Nephron (organoid): ENCODE data around the gene PRR5L.
A peak's percentile ranks its signal among the peaks of the same experiment; 100 is the strongest.

Experiments
- H3K27ac Mint-ChIP-seq, 3 experiments: 2 replicates each; pipeline ENCODE4 v1.8.0; 2020; ENCODE audit warnings: mixed read lengths in 3 of 3, mild to moderate bottlenecking in 2 of 3, moderate library complexity in 1 of 3
- H3K27me3 Mint-ChIP-seq: 2 replicates; pipeline ENCODE4 v1.8.0; 2021; ENCODE audit warnings: low read depth, mild to moderate bottlenecking, moderate library complexity, mixed read lengths
- H3K36me3 Mint-ChIP-seq: 2 replicates; pipeline ENCODE4 v1.8.0; 2020; ENCODE audit warnings: low read depth, mixed read lengths
- H3K4me1 Mint-ChIP-seq: 2 replicates; pipeline ENCODE4 v1.8.0; 2020; ENCODE audit warnings: mixed read lengths
- H3K4me3 Mint-ChIP-seq, 3 experiments: 2 replicates each; pipeline ENCODE4 v1.8.0; 2020; ENCODE audit warnings: mild to moderate bottlenecking in 3 of 3, mixed read lengths in 3 of 3, moderate library complexity in 2 of 3
- H3K9me3 Mint-ChIP-seq: 2 replicates; pipeline ENCODE4 v1.8.0; 2020; ENCODE audit warnings: mixed read lengths
- TF ChIP-seq, protein P1 (sequence below), 3 experiments: fragments of 200-600 bp; sonication (generic); IDR thresholded peaks; one replicate each; pipeline ENCODE4 v1.5.0; 2021; ENCODE audit warnings: antibody characterized with exemption in 3 of 3; ENCODE audit not compliant: unreplicated experiment in 3 of 3

The PRR5L gene

DNA sequence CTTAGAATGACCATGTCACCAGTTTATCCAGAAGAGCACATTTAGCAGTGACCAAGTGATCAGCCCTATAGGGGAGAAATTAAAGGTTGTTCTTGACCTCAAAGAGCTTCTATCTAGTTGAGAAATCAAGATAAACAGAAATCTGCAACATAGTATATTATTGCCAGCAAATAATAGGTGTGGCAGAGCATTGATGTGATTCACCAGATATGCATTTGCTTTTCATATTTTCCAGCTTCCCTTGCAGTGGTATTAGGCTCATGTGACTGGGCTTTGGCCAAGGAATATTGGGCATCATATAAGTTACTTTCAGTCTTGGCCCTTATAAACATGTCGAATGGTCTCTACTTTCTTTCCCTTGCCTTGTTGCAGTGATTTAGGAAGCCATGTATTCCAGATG lies 41.4 kb upstream of the PRR5L start:
- TF ChIP-seq, protein P1, sequence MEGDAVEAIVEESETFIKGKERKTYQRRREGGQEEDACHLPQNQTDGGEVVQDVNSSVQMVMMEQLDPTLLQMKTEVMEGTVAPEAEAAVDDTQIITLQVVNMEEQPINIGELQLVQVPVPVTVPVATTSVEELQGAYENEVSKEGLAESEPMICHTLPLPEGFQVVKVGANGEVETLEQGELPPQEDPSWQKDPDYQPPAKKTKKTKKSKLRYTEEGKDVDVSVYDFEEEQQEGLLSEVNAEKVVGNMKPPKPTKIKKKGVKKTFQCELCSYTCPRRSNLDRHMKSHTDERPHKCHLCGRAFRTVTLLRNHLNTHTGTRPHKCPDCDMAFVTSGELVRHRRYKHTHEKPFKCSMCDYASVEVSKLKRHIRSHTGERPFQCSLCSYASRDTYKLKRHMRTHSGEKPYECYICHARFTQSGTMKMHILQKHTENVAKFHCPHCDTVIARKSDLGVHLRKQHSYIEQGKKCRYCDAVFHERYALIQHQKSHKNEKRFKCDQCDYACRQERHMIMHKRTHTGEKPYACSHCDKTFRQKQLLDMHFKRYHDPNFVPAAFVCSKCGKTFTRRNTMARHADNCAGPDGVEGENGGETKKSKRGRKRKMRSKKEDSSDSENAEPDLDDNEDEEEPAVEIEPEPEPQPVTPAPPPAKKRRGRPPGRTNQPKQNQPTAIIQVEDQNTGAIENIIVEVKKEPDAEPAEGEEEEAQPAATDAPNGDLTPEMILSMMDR (IDR thresholded peaks at IDR 0.05; ENCODE audit: unreplicated experiment in 3 of 3), result no peak
- peaks cover 33% of the 10 kb centered on the region for H3K4me1 Mint-ChIP-seq
- peaks cover 19% of the 10 kb centered on the region for H3K27me3 Mint-ChIP-seq
- no peak overlapping the region for H3K27ac Mint-ChIP-seq
- no peaks in the 10 kb centered on the region for H3K36me3 Mint-ChIP-seq
- H3K9me3 Mint-ChIP-seq, result peaks cover 14% of the 10 kb centered on the region
- no peak overlapping the region for H3K4me3 Mint-ChIP-seq

GRCh38 chr11:36257351-36257750 lies 38.7 kb upstream of the PRR5L start:
- Mint-ChIP-seq H3K27me3 (peaks cover 28% of the 10 kb centered on the region), H3K36me3 (no peaks in the 10 kb centered on the region), H3K4me1 (peaks cover 33% of the 10 kb centered on the region), H3K9me3 (no peaks in the 10 kb centered on the region), H3K27ac (peak overlapping the region; percentile 2 to 53 (median 20)), H3K4me3 (no peak overlapping the region)
- TF ChIP-seq, protein P1 (IDR thresholded peaks at IDR 0.05; ENCODE audit: unreplicated experiment in 3 of 3), result no peak

DNA sequence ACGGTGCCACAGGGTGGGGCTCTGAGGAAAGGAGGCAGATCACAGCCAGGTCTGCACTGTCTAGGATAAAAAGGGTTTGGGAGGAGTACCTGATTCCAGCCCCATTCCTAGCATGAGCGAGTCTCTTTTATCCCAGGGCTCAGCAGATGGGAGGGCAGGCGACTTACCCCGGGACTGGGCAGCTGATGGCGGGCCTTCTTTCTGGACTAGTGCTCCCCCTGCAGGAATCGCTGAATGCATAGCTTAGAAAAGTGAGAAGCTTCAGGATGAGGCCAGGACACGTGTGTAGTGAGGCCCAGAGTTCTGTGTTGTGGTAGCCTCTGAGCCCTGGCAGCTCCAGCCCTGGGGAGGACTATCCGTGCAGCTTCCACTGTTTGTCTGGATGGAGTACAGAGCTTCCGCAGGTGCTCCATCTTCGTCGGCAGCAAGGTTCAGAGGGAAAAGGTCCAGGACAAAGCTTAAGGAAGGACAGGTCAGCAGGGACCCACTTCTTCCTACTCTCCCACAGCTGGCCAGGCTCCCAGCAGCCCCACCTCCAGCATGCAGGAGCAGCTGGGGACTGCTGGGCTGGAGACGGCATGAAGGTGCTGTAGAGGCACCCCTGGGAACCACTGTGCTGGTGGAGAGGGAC lies 37.2 kb upstream of the PRR5L start:
- H3K9me3 Mint-ChIP-seq, result no peaks in the 10 kb centered on the region
- TF ChIP-seq, protein P1 (IDR thresholded peaks at IDR 0.05; ENCODE audit: unreplicated experiment in 3 of 3), result peak; percentile 53 to 70 (median 64)
- peak overlapping the region in 2 of 3 experiments; percentile 32 to 62 for H3K27ac Mint-ChIP-seq
- peaks cover 23% of the 10 kb centered on the region for H3K4me1 Mint-ChIP-seq
- H3K27me3 Mint-ChIP-seq, result peaks cover 25% of the 10 kb centered on the region
- H3K36me3 Mint-ChIP-seq, result no peaks in the 10 kb centered on the region
- H3K4me3 Mint-ChIP-seq, result no peak overlapping the region

GRCh38 chr11:36261094-36261493 lies 35.0 kb upstream of the PRR5L start:
- TF ChIP-seq, protein P1 (IDR thresholded peaks at IDR 0.05; ENCODE audit: unreplicated experiment in 3 of 3), result no peak
- Mint-ChIP-seq H3K27me3 (peaks cover 27% of the 10 kb centered on the region), H3K4me3 (no peak overlapping the region), H3K4me1 (peaks cover 23% of the 10 kb centered on the region), H3K36me3 (no peaks in the 10 kb centered on the region), H3K27ac (no peak overlapping the region), H3K9me3 (no peaks in the 10 kb centered on the region)

- Mint-ChIP-seq H3K4me3 (no peak overlapping the region), H3K9me3 (no peaks in the 10 kb centered on the region), H3K27me3 (peaks cover 20% of the 10 kb centered on the region), H3K36me3 (peaks cover 4% of the 10 kb centered on the region), H3K4me1 (no peaks in the 10 kb centered on the region), H3K27ac (peak overlapping the region in 1 of 3 experiments; percentile 8)
- TF ChIP-seq, protein P1 (IDR thresholded peaks at IDR 0.05; ENCODE audit: unreplicated experiment in 3 of 3), result no peak
Observed at GRCh38 chr11:36264011-36264972, 31.8 kb upstream of the PRR5L start.
